ENCODE results near the gene HIF3A. TPM values are rescaled to one million over a fixed set of nuclear protein-coding genes. Genes with fewer than 3 reads are reported as not detected.

The HIF3A gene
- total RNA-seq, 1 experiment from 2014 or later: 0.68 TPM

DNA sequence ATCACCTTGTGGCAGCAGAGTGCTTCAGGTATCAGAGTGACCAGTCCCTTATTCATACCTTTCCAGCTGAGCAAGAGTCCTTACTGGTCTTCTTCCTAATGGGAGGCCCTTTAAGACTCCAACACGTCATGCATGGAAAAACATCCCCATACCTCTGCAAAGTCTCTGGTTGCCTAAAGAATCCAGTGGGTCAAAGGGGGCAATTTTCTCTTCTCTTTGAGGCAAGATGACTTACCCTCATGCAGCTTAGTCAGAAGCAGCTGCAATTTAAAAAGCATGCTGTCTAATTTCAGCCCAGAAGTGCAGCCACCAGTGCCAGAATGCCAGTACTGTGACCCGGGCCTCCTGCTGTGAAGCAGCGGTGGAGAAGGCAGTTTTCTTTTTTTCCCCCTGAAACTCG is 68.7 kb downstream of the HIF3A start:
- Mint-ChIP-seq H3K9me3 (ENCODE audit: low read depth, unreplicated experiment) (no peaks in the 10 kb centered on the region), H3K36me3 (ENCODE audit: insufficient read depth, unreplicated experiment) (peaks cover 8% of the 10 kb centered on the region), H3K27ac (ENCODE audit: unreplicated experiment) (no peak overlapping the region), H3K4me1 (ENCODE audit: low read depth, unreplicated experiment) (peaks cover 43% of the 10 kb centered on the region), H3K4me3 (ENCODE audit: low read depth, unreplicated experiment) (no peak overlapping the region), H3K27me3 (ENCODE audit: unreplicated experiment) (no peaks in the 10 kb centered on the region)
- no peak for TF ChIP-seq CTCF (IDR thresholded peaks at IDR 0.05; ENCODE audit: unreplicated experiment)
- no peak for DNase-seq
- BruUV-seq (replicated peaks): no TSS peak
- CTCF ChIA-PET: no interaction called here
- intact Hi-C loops (cut with micrococcal nuclease; ENCODE audit: unreplicated experiment): no loop called here

DNA sequence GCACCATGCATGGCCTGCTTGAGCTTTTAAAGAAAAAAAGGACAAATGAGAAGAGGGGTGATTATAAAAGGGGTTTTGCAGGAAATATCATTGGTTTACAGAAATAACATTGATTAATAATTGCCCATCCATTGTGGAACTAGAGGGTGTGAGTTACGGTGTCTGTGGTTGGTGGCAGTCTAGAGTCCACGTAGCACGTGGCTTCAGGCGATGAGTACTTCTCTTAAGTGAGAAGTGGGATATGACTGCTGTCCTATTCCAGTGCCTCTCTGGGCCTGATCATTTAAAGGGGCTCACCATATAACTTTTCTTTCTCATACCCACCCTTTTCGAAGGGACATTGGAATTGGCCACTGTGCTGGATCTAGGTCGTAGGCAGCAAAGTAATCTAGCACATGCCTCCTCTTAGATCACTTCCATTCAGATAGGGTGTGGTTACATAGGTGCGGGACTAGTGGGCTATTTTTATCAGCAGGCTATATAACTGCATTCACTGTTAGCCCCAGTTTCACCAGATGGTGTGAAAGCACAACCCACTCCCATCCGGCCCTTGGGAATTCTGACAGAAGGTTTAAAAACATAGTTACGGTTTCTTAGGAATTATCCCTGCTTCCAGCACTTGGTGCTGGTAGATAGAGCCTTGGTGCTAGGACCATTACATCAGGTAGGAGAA is 69.9 kb downstream of the HIF3A start:
- intact Hi-C loops (cut with micrococcal nuclease; ENCODE audit: unreplicated experiment): no loop called here
- CTCF ChIA-PET: no interaction called here
- peaks cover 55% of the 10 kb centered on the region for H3K4me1 Mint-ChIP-seq (ENCODE audit: low read depth, unreplicated experiment)
- no TSS peak for BruUV-seq (replicated peaks)
- no peak for TF ChIP-seq CTCF (IDR thresholded peaks at IDR 0.05; ENCODE audit: unreplicated experiment)
- H3K36me3 Mint-ChIP-seq (ENCODE audit: insufficient read depth, unreplicated experiment): peaks cover 16% of the 10 kb centered on the region
- no peak for DNase-seq
- no peak overlapping the region for H3K27ac Mint-ChIP-seq (ENCODE audit: unreplicated experiment)
- no peak overlapping the region for H3K4me3 Mint-ChIP-seq (ENCODE audit: low read depth, unreplicated experiment)
- no peaks in the 10 kb centered on the region for H3K9me3 Mint-ChIP-seq (ENCODE audit: low read depth, unreplicated experiment)
- H3K27me3 Mint-ChIP-seq (ENCODE audit: unreplicated experiment): no peaks in the 10 kb centered on the region

- intact Hi-C loops (cut with micrococcal nuclease; ENCODE audit: unreplicated experiment): no loop called here
- no peak overlapping the region for H3K27ac Mint-ChIP-seq (ENCODE audit: unreplicated experiment)
- H3K9me3 Mint-ChIP-seq (ENCODE audit: low read depth, unreplicated experiment): no peaks in the 10 kb centered on the region
- no TSS peak for BruUV-seq (replicated peaks)
- no peak overlapping the region for H3K4me3 Mint-ChIP-seq (ENCODE audit: low read depth, unreplicated experiment)
- H3K36me3 Mint-ChIP-seq (ENCODE audit: insufficient read depth, unreplicated experiment): peaks cover 18% of the 10 kb centered on the region
- H3K4me1 Mint-ChIP-seq (ENCODE audit: low read depth, unreplicated experiment): peaks cover 62% of the 10 kb centered on the region
- TF ChIP-seq CTCF (IDR thresholded peaks at IDR 0.05; ENCODE audit: unreplicated experiment): no peak
- DNase-seq: no peak
- H3K27me3 Mint-ChIP-seq (ENCODE audit: unreplicated experiment): no peaks in the 10 kb centered on the region
- CTCF ChIA-PET: no interaction called here
Measured at GRCh38 chr19:46367426-46367825, 70.6 kb downstream of the HIF3A start.

- no peak for DNase-seq
- no peak overlapping the region for H3K27ac Mint-ChIP-seq (ENCODE audit: unreplicated experiment)
- TF ChIP-seq CTCF (IDR thresholded peaks at IDR 0.05; ENCODE audit: unreplicated experiment): no peak
- no TSS peak for BruUV-seq (replicated peaks)
- intact Hi-C loops (cut with micrococcal nuclease; ENCODE audit: unreplicated experiment): no loop called here
- peaks cover 62% of the 10 kb centered on the region for H3K4me1 Mint-ChIP-seq (ENCODE audit: low read depth, unreplicated experiment)
- no peaks in the 10 kb centered on the region for H3K9me3 Mint-ChIP-seq (ENCODE audit: low read depth, unreplicated experiment)
- H3K36me3 Mint-ChIP-seq (ENCODE audit: insufficient read depth, unreplicated experiment): peaks cover 18% of the 10 kb centered on the region
- H3K27me3 Mint-ChIP-seq (ENCODE audit: unreplicated experiment): no peaks in the 10 kb centered on the region
- H3K4me3 Mint-ChIP-seq (ENCODE audit: low read depth, unreplicated experiment): no peak overlapping the region
- CTCF ChIA-PET: no interaction called here
Measured at GRCh38 chr19:46368116-46368515, 71.3 kb downstream of the HIF3A start.
